HG03175 (cell line): ENCODE measurements around the gene GOLGA6L2.
"Not testable (repeated sequence)": the region's sequence is repeated elsewhere in the genome, so short reads cannot be mapped to it uniquely, and the experiment has no call there.

Source experiments
- ATAC-seq: cut with Tn5 transposase; IDR thresholded peaks from one replicate; pipeline ENCODE4 v1.9.1; 2021; ENCODE audit warnings: mild to moderate bottlenecking, moderate library complexity; ENCODE audit not compliant: unreplicated experiment

Gene GOLGA6L2

GRCh38 chr15:23425327-23425726 is 21.7 kb downstream of the GOLGA6L2 start:
- ATAC-seq = not testable (repeated sequence)

GRCh38 chr15:23424111-23424904 is 22.7 kb downstream of the GOLGA6L2 start:
- no peak for ATAC-seq

GRCh38 chr15:23422946-23423708 is 23.9 kb downstream of the GOLGA6L2 start:
- ATAC-seq = no peak

GRCh38 chr15:23422099-23422945 is 24.7 kb downstream of the GOLGA6L2 start:
- no peak for ATAC-seq

GRCh38 chr15:23420806-23421575 is 26.1 kb downstream of the GOLGA6L2 start:
- ATAC-seq = no peak

- ATAC-seq = peak; percentile 61
These were observed 30.4 kb downstream of the GOLGA6L2 start for GRCh38 chr15:23416349-23417276.

GRCh38 chr15:23415866-23416265 is 31.2 kb downstream of the GOLGA6L2 start:
- ATAC-seq = not testable (repeated sequence)

- ATAC-seq = no peak
These were observed 31.6 kb downstream of the GOLGA6L2 start for GRCh38 chr15:23415321-23415865.

GRCh38 chr15:23412881-23413600 is 34.0 kb downstream of the GOLGA6L2 start:
- ATAC-seq = not testable (repeated sequence)

GRCh38 chr15:23411841-23412240 is 35.2 kb downstream of the GOLGA6L2 start:
- no peak for ATAC-seq

GRCh38 chr15:23403550-23403949 is 43.5 kb downstream of the GOLGA6L2 start:
- no peak for ATAC-seq

- no peak for ATAC-seq
These were observed 44.5 kb downstream of the GOLGA6L2 start for GRCh38 chr15:23402544-23402943.

- ATAC-seq = no peak
These were observed 44.9 kb downstream of the GOLGA6L2 start for GRCh38 chr15:23402140-23402539.

GRCh38 chr15:23401627-23402026 is 45.4 kb downstream of the GOLGA6L2 start:
- ATAC-seq = no peak

- ATAC-seq = not testable (repeated sequence)
These were observed 47.8 kb downstream of the GOLGA6L2 start for GRCh38 chr15:23399207-23399606.

GRCh38 chr15:23398357-23398756 is 48.7 kb downstream of the GOLGA6L2 start:
- not testable (repeated sequence) for ATAC-seq

- no peak for ATAC-seq
These were observed 49.3 kb downstream of the GOLGA6L2 start for GRCh38 chr15:23397779-23398178.

GRCh38 chr15:23395832-23396231 is 51.2 kb downstream of the GOLGA6L2 start:
- ATAC-seq = no peak
